HuH-7.5 (cell line): Measurements from ENCODE around the gene OASL.
A peak's percentile ranks its signal among the peaks of the same experiment; 100 is the strongest.
"Not testable (repeated sequence)": the region's sequence is repeated elsewhere in the genome, so short reads cannot be mapped to it uniquely, and the experiment has no call there.

Experiments used
- DNase-seq: peaks from one replicate; pipeline ENCODE4 v3.0.0; 2011; ENCODE audit warnings: low spot score

The OASL gene

DNA sequence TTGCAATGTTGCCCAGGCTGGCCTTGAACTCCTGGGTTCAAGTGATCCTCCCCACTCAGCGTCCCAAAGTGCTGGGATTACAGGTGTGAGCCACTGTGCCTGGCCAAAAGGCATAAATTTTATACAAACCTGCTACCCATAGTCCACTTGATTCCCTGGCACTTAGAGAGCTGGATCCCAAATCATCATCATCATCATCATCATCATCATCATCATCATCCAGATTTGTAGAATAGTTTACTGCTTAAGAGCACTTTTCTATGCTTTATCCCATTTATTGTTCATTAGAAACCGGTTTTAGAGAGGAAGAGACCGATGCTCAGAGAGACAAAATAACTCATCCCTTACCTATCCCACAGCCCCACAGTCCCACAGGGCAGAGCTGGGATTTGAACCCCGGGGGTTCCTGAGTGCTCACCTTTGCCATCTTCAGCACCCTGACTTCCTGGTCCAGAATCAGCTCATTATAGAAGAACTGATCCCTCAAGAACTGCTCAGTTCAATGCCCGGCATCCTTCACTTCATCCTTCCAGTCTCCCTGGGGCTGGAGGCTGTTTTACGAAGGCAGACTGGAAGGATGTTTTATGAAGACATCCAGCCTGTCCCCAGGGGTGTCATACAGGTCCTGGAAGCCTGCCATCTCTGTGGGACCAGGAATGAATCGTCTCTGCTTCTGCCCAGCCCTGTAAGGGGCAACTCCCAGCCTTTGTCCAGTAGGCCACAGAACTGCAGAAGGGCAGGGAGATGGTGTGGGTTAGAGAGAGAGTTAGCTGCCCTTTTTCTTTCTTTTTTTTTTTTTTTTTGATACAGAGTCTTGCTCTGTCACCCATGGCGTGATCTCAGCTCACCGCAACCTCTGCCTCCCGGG, 20.2 kb upstream of the OASL start:
- no peak for DNase-seq

DNA sequence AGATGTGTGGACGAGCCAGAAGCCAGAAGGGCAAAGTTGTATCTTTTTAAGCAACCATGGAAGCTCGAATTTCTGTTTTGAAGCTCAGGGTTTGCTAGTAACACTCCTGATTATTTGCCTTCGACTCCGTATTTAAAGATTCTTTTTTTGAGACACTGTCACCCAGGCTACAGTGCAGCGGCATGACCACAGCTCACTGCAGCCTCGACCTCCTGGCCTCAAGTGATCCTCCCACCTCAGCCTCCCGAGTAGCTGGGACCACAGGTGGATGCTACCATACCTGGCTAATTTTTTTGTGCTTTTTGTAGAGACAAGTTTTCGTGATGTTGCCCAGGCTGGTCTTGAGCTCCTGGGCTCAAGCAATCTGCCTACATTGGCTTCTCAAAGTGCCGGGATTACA, 18.7 kb upstream of the OASL start:
- no peak for DNase-seq

DNA sequence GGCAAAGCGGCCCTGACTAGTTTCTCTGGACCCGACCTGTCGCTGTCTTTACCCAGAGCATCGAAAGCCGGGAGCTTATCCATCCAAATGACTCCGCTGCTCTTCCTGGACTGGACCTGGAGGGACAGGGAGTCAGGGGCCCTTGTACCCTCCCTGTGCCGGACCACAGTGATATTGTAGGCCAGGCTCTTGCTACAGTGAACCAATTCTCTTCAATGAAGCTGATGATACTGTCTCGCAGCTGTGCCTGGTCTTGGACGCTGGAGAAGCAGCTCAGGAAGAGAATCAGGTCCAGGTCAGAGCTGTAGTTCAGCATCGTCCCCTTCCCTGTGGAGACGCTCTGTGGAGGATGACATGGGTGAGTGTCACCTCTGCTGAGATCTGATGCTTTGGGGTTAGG, 14.7 kb upstream of the OASL start:
- DNase-seq = no peak

- DNase-seq = no peak
Measured at GRCh38 chr12:121050725-121051124, 11.7 kb upstream of the OASL start.

DNA sequence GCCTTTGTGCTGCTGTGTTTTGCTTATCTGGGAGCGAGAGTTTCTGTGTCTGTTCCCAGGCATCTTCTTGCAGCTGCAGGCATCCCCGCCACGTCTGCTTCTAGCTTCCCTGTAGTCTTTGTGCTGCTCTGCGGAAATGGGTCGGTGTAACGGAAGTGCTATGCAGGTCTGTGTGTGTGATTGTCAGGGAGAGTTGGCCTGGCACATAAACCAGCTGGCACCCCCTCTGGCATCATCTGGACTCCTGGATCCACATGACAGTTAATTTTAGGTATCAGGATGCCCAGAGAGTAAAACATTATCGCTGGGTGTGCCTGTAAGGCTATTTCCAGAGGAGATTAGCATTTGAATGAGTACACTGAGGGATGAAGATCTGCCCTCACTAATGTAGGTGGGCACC, 9.4 kb upstream of the OASL start:
- no peak for DNase-seq

GRCh38 chr12:121047400-121047799, 8.4 kb upstream of the OASL start:
- not testable (repeated sequence) for DNase-seq

GRCh38 chr12:121043067-121043466, 4.0 kb upstream of the OASL start:
- DNase-seq = no peak

DNA sequence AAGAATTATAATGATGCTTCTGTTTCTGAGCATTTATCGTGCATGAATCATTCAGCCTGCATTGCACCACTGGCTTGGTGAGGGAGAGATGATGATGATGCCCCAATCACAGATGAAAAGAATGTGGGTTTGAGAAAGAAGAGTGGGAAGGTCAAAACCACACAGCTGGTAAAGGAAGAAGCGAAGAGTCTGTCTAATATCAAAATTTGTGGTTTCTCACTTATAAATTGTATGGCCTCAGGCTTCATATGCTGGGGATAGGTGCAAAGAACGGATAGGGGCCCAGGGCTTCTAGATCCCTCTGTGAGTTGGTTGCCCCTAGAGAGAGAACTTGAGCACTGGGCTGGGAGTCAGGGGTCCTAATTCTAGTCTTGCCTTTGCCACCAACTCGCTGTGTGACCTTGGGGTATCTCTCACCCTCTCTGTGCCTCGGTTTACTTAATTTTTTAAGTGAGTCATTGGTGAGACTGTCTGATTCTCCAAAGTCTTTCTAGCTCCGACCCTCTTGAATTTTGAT, 2.2 kb downstream of the OASL start:
- no peak for DNase-seq

DNA sequence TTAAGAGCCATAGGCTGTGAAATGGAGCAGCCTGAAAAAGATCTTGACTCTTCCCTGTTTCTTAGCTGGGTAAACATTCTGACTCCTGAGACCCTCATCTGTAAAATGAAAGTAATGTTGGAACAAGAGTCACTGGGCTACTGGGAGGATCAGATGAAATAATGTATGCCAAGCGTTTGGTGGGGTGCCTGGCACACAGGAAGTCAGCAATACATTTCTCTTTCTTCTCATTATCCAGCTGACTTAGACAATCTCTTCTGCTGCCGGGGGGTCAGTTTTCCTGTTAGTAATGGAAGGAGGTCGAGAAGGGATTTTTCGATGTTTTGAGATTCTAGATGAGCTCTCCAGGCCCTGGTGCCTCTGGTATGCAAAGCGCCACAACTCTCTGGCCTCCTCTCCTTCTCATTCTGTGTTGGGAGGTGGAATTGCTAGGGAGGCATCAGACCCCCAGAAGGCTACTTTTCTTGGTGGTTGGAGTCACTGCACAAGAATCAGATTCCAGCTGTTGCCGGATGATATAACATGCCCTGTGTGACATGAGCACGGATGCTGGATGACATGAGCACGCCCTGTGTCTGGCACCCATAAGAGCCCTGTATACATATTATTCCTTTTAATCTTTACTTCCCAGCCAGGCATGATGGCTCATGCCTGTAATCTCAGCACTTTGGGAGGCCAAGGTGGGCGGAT, 4.3 kb downstream of the OASL start:
- DNase-seq = no peak

- no peak for DNase-seq
Measured at GRCh38 chr12:121033625-121034349, 5.3 kb downstream of the OASL start.

- no peak for DNase-seq
Measured at GRCh38 chr12:121030576-121031212, 8.4 kb downstream of the OASL start.

GRCh38 chr12:121026274-121027045, 12.6 kb downstream of the OASL start:
- DNase-seq = peak; percentile 28

GRCh38 chr12:121025442-121026226, 13.4 kb downstream of the OASL start:
- DNase-seq = peak; percentile 34

- DNase-seq = no peak
Measured at GRCh38 chr12:121023799-121024198, 15.2 kb downstream of the OASL start.

GRCh38 chr12:121022713-121023112, 16.3 kb downstream of the OASL start:
- no peak for DNase-seq

GRCh38 chr12:121021754-121022153, 17.3 kb downstream of the OASL start:
- no peak for DNase-seq

GRCh38 chr12:121018860-121019617, 20.0 kb downstream of the OASL start:
- no peak for DNase-seq

DNA sequence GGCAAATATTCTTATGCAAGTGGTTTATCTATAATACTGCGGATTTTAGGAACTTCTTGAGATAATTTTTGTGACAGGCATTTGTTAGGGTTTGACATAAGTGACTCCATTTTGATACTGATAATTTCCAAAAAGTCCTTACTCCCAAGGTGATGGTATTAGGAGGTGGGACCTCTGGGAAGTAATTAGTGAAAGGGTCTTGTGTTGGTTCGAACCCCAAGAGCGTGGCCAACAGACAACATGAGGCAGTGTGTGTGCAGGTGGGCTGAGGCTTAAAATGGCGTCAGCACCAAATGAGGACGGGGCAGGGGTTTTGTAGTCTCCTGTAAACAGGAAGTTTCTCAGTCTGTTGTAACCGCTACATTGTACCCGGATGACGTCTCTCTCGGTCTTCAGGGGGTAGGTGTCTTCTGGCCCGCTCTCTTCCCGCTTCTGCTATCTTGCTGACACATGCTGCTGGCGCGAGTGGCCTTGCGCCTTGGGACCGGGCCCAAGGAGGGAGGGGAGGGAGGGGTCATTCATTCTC, 21.0 kb downstream of the OASL start:
- no peak for DNase-seq
